Astrocyte of the cerebellum (primary cell): Measurements from ENCODE around the gene SERBP1.

Experiments used
- DNase-seq: peaks from one replicate; pipeline ENCODE4 v3.0.0-alpha.2; 2011; ENCODE audit warnings: low read depth
- H3K4me3 ChIP-seq: 2 replicates; pipeline ENCODE4 v1.5.1; 2011; ENCODE audit warnings: mild to moderate bottlenecking, low read depth, low read length, moderate library complexity
- CTCF ChIP-seq: IDR thresholded peaks from 2 replicates; pipeline ENCODE4 v1.5.1; 2012; ENCODE audit warnings: low read length, low read depth, moderate library complexity, mild to moderate bottlenecking; ENCODE audit errors: missing control alignments
- in situ Hi-C: cut with HindIII; loops from 2 replicates; pipeline ENCODE4 v1.10.0; 2017; ENCODE audit warnings: low sequenced_read_pairs

SERBP1 gene

GRCh38 chr1:67434491-67434890, 4.3 kb upstream of the SERBP1 start:
- no peak for DNase-seq
- in situ Hi-C loops = no loop called here
- no peak for TF ChIP-seq CTCF
- H3K4me3 ChIP-seq = no peak overlapping the region

GRCh38 chr1:67433837-67434236, 3.6 kb upstream of the SERBP1 start:
- no peak for DNase-seq
- in situ Hi-C loops = no loop called here
- no peak overlapping the region for H3K4me3 ChIP-seq
- no peak for TF ChIP-seq CTCF

- in situ Hi-C loops = no loop called here
Observed at GRCh38 chr1:67432745-67433144, 2.5 kb upstream of the SERBP1 start.

GRCh38 chr1:67431869-67432578, 1.8 kb upstream of the SERBP1 start:
- no peak for TF ChIP-seq CTCF
- no peak for DNase-seq
- in situ Hi-C loops = no loop called here
- no peak overlapping the region for H3K4me3 ChIP-seq

More at GRCh38 chr1:67432745-67433144, 2.5 kb upstream of the SERBP1 start:
- no peak for DNase-seq
- TF ChIP-seq CTCF = no peak
- H3K4me3 ChIP-seq = no peak overlapping the region

GRCh38 chr1:67431156-67431765, 1.1 kb upstream of the SERBP1 start:
- no peak for DNase-seq
- peak overlapping the region; percentile 89 for H3K4me3 ChIP-seq
- no peak for TF ChIP-seq CTCF
- in situ Hi-C loops = no loop called here

- H3K4me3 ChIP-seq = peak overlapping the region; percentile 89
- TF ChIP-seq CTCF = no peak
- no peak for DNase-seq
- in situ Hi-C loops = loop anchor here (5.0 kb wide), 3 partner anchors 57 to 82 kb away; no protein-coding TSS in a partner anchor
Observed at GRCh38 chr1:67429528-67430357, 459 bp downstream of the SERBP1 start.
